Parietal lobe (tissue), 2 donors: ENCODE data around the gene CXCL3. TPM values are rescaled to one million over a fixed set of nuclear protein-coding genes. Genes with fewer than 3 reads are reported as not detected.

Experiments
- small RNA-seq: library from RNA; depleted of rRNA; stranded (forward); fragments of <200 nt; gene quantifications from one replicate; pipeline ENCODE3, GENCODE V24; 2014; ENCODE audit warnings: low replicate concordance
- total RNA-seq: library from RNA; depleted of rRNA; stranded (reverse); fragments of >200 nt; gene quantifications from one replicate; pipeline ENCODE4 v1.2.3, GENCODE V29; 2014

Gene CXCL3
- not detected for total RNA-seq

GRCh38 chr4:74038425-74039314 is at the start of gene CXCL3:
Gene CXCL3, minus strand, starts transcription at chr4:74038689. Its CDS starts 78 bp downstream, at chr4:74038611.

GRCh38 chr4:73998040-73999011 is 40.2 kb downstream of the CXCL3 start, which contains the start of gene CXCL5:
Gene CXCL5, minus strand, starts transcription at chr4:73998677. Its CDS starts 96 bp downstream, at chr4:73998581.

GRCh38 chr4:73988061-73988460 is 50.4 kb downstream of the CXCL3 start, which contains the start of gene PPBP:
Gene PPBP, minus strand, starts transcription at chr4:73988190. Its CDS starts 87 bp downstream, at chr4:73988103.

Small RNA genes within 50 kb of the gene (small RNA-seq; reads per million reads assigned to genes)
- not detected for gene RN7SL218P

Other genes starting within 250 kb of the CXCL3 start
- gene CXCL6, start 202.0 kb downstream of the CXCL3 start, total RNA-seq = 0.31 TPM
- gene PF4V1, start 185.4 kb downstream of the CXCL3 start, total RNA-seq = not detected
- gene CXCL1, start 169.3 kb downstream of the CXCL3 start, total RNA-seq = not detected
- gene PF4, start 56.7 kb downstream of the CXCL3 start, total RNA-seq = 1.3 TPM
- gene PPBP, start 50.5 kb downstream of the CXCL3 start, total RNA-seq = 1.6 TPM
- gene CXCL5, start 40.0 kb downstream of the CXCL3 start, total RNA-seq = not detected
- 0.63 TPM for gene CXCL2, start 60.5 kb upstream of the CXCL3 start, total RNA-seq
- 43.8 TPM for gene MTHFD2L, start 119.4 kb upstream of the CXCL3 start, total RNA-seq